ENCODE measurements around the gene TRIO. TPM values are rescaled to one million over a fixed set of nuclear protein-coding genes. Genes with fewer than 3 reads are reported as not detected.
A peak's percentile ranks its signal among the peaks of the same experiment; 100 is the strongest.

The TRIO gene
- total RNA-seq, 4 donors from 2014 or later, result 21.2 to 105 (median 47.6) TPM

GRCh38 chr5:14221732-14222131, 78.6 kb downstream of the TRIO start:
- whole genome bisulfite sequencing, 2 donors, result 81 to 82% methylated on average over 6 of the region's 6 CpGs
- Histone ChIP-seq H3K4me3 (no peak overlapping the region), H3K27me3 (no peaks in the 10 kb centered on the region), H3K9me3 (no peaks in the 10 kb centered on the region), H3K36me3 (no peaks in the 10 kb centered on the region), H3K4me1 (peaks cover 0 to 40% (median 4%) of the 10 kb centered on the region in 3 donors), H3K27ac (no peak overlapping the region)
- intact Hi-C loops (cut with DNase I), result no loop called here
- TF ChIP-seq POLR2A (IDR thresholded peaks at IDR 0.05) (no peak), CTCF (IDR thresholded peaks at IDR 0.05) (no peak)
- no peak for DNase-seq

GRCh38 chr5:14222206-14222605, 79.1 kb downstream of the TRIO start:
- no peaks in the 10 kb centered on the region for H3K36me3 ChIP-seq
- no peaks in the 10 kb centered on the region for H3K9me3 ChIP-seq
- no peak overlapping the region for H3K27ac ChIP-seq
- 90 to 96% methylated on average over 3 of the region's 3 CpGs for WGBS, 2 donors
- DNase-seq, result no peak
- peaks cover 0 to 36% (median 4%) of the 10 kb centered on the region in 3 donors for H3K4me1 ChIP-seq
- intact Hi-C loops (cut with DNase I), result no loop called here
- TF ChIP-seq CTCF (IDR thresholded peaks at IDR 0.05), result no peak
- TF ChIP-seq POLR2A (IDR thresholded peaks at IDR 0.05), result no peak
- H3K27me3 ChIP-seq, result no peaks in the 10 kb centered on the region
- no peak overlapping the region for H3K4me3 ChIP-seq

- no peaks in the 10 kb centered on the region for H3K27me3 ChIP-seq
- peaks cover 0 to 27% (median 3%) of the 10 kb centered on the region in 3 donors for H3K4me1 ChIP-seq
- TF ChIP-seq CTCF (IDR thresholded peaks at IDR 0.05) (no peak), POLR2A (IDR thresholded peaks at IDR 0.05) (no peak)
- no peak overlapping the region for H3K27ac ChIP-seq
- no peaks in the 10 kb centered on the region for H3K9me3 ChIP-seq
- no peak overlapping the region for H3K4me3 ChIP-seq
- intact Hi-C loops (cut with DNase I), result no loop called here
- DNase-seq, result no peak
- WGBS, 2 donors, result 63 to 69% methylated on average over 5 of the region's 6 CpGs
- H3K36me3 ChIP-seq, result no peaks in the 10 kb centered on the region
Measured at GRCh38 chr5:14223372-14223771, 80.2 kb downstream of the TRIO start.

GRCh38 chr5:14225173-14225834, 82.2 kb downstream of the TRIO start:
- Histone ChIP-seq H3K27ac (peak overlapping the region in 1 of 4 donors; percentile 9), H3K4me1 (peaks cover 0 to 7% (median 0%) of the 10 kb centered on the region in 3 donors), H3K27me3 (no peaks in the 10 kb centered on the region), H3K9me3 (no peaks in the 10 kb centered on the region), H3K36me3 (no peaks in the 10 kb centered on the region), H3K4me3 (no peak overlapping the region)
- intact Hi-C loops (cut with DNase I), result no loop called here
- 77 to 89% methylated on average over 2 to 3 of the region's 3 CpGs for WGBS, 2 donors
- no peak for DNase-seq
- TF ChIP-seq POLR2A (IDR thresholded peaks at IDR 0.05) (no peak), CTCF (IDR thresholded peaks at IDR 0.05) (no peak)

- DNase-seq, result no peak
- no peaks in the 10 kb centered on the region for H3K9me3 ChIP-seq
- intact Hi-C loops (cut with DNase I), result no loop called here
- no peaks in the 10 kb centered on the region for H3K36me3 ChIP-seq
- TF ChIP-seq CTCF (IDR thresholded peaks at IDR 0.05), result no peak
- no peak for TF ChIP-seq POLR2A (IDR thresholded peaks at IDR 0.05)
- H3K4me1 ChIP-seq, result no peaks in the 10 kb centered on the region
- H3K27ac ChIP-seq, result peak overlapping the region in 1 of 4 donors; percentile 9
- no peak overlapping the region for H3K4me3 ChIP-seq
- WGBS, 2 donors, result 91 to 96% methylated on average over 4 of the region's 4 CpGs
- no peaks in the 10 kb centered on the region for H3K27me3 ChIP-seq
Measured at GRCh38 chr5:14226149-14226548, 83.0 kb downstream of the TRIO start.
